ENCODE results near the gene KRTAP5-5.
"Not testable (repeated sequence)": the region's sequence is repeated elsewhere in the genome, so short reads cannot be mapped to it uniquely, and the experiment has no call there.

The KRTAP5-5 gene

GRCh38 chr11:1660111-1660867 lies 30.7 kb downstream of the KRTAP5-5 start:
- DNase-seq, result no peak

DNA sequence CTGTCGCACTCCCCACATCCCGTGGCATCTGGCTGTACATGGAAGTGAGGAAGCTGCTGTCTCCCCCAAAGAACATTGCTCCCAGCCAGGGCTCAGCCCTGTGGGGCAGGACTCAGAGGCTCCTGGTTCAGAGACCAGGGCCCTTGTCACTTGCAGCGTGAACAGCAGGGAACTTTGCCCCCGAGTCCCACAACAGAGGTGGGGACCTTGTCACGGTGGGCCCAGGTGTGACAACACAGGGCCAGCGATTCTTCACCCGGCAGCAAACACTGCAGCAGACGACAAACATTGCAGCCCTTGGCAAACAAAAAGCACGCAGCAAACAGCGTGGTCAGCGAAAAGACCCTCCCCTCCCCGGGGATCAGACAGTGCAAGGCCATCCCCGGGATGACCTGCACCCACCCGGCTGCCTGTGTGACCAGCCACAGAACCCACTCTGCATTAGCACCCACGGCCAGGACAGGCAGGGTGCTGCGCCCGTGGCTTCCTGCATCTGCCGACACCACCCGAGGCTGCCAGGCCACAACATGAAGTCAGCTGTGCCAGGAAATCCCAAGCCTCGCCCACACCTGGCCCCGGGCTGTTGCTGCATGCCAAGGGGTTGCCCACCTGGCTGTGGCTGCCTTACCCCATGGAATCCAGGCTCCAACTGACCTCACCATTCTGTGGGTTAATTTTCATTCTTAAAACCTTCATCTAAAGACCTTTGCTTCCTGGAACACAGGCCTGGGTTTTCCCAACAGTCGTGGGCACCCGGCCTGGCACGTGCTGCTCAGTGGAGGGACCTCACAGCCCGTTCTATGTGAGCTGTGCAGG lies 32.1 kb downstream of the KRTAP5-5 start:
- not testable (repeated sequence) for DNase-seq

DNA sequence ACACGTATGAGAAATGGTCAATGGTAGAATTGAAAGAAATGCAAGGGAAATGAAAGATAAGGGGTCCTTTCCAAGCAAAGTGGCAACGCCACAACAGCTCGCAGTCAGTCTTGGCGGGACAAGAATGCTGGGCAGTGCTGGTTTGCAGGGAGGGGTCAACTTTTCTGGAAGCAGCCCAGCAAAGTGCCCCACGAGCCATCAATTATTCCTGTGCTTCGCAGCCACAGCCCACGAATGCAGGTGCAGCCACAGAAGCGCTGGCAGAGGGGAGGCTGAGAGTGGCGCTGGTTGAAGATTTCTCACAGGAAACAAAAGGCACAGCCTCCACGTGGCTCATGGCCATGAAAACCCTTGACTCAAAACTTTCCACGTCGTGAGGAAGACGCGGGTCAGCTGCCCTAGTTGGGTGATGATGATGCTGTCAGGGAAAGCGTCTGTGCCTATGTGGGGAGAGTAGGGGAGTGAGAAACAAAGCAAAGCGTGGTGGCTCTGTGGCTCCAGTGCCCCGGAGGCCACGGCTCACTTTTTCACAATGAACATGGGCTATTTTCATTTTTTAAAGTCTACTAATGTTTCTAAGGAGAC lies 33.2 kb downstream of the KRTAP5-5 start:
- not testable (repeated sequence) for DNase-seq

- no peak for DNase-seq
These were observed 35.7 kb downstream of the KRTAP5-5 start for GRCh38 chr11:1665313-1665712.

DNA sequence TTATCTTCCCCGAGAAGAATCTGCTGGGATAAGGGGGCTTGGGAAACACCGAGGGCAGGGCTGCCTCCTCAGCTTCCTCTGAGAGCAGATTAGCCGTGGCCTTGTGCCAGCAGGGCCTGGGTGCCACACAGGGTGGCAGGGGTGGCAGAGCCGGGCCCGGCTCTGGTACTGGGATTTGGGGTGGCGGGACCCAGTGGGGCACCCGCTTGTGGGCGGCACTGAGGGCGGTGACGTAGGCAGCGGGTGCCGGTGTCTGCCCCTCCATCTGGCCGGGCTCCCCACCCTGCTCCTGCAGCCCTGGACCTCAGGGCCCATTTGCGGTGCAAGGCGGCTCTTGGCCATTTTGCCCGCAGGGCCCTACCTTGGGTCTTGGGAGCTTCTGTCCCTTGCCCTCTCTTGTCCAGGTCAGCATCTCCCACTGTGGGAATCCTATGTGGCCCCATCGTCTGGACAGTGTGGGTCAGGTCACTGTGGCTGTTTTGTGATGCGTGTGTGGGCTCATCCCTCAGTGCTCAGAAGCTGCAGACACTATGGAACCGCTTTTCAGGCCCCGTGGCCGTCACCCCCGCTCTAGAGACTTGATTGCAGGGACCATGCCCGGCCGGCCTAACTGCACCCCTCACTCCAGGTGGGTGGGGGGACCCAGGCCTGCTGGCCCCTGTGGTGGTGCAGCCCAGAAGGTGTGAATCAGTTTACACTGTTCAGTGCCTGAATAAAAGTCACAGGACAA lies 37.7 kb downstream of the KRTAP5-5 start:
- DNase-seq, result no peak

GRCh38 chr11:1667906-1668305 lies 38.3 kb downstream of the KRTAP5-5 start:
- no peak for DNase-seq

GRCh38 chr11:1668911-1669473 lies 39.4 kb downstream of the KRTAP5-5 start:
- no peak for DNase-seq

DNA sequence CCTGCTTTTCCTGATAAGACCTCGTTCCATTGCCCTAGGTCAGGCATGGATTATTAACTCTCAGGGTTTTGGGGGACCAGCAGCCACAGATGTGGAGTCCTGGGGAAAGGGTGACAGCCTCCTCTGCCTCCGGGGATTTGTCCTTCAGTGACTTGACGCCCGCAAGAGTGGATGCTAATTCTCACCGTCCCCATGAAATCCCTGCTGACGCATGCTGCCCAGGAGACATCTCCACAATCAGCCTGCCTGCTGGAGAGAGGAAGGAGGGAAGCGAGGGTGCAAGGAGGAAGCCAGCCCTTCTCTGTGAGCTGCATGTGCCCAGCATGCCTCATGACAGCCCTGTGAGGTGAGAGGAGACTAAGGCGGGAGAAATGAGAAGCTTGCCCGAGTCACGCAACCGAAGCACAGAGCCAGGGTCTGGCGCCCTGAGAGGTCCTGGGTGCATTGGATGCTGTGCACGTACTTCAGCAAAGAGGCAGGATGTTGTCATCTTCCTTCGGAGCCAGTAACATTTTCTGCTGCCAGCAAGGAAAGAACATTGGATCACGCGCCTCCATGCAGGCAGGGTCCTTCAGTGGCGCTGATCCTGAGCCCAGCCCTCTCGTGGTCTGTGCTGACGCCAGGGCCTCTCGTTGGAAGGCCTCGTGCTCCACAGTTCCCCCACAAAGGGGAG lies 40.1 kb downstream of the KRTAP5-5 start:
- DNase-seq, result no peak

GRCh38 chr11:1670457-1670856 lies 40.9 kb downstream of the KRTAP5-5 start:
- not testable (repeated sequence) for DNase-seq

DNA sequence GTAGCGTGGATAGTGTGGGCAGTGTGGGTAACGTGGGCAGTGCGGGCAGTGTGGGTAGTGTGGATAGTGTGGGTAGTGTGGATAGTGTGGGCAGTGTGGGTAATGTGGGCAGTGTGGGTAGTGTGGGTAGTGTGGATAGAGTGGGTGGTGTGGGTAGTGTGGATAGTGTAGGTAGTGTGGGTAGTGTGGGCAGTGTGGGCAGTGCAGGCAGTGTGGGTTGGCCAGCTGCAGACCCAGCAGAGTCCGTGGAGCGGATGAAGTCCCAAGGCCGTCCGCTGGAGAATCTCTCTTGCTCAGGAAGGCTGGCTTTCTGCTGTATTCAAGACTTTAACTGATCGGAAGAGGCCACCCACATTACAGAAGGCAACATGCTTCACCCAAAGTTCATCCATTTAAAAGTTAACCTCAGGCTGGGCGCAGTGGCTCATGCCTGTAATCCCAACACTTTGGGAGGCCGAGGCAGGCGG lies 41.4 kb downstream of the KRTAP5-5 start:
- no peak for DNase-seq

DNA sequence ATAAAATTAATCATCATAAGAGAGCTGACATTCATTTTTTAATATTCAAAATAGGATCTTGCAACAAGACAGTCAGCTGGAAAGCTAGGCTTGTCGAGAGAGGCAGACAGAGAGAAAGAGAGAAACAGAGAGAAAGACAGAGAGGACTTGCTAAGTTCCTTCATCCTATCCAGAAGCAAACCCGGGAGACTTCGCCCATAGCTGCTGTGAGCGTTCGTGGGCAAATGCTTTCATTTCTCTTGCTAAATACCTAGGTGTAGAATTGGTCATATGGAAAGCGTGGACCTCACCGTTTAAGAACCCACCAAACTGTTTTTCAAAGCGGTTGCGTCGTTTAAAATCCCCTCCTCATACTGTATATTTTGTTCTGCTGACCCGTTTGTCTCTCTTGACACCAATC lies 42.1 kb downstream of the KRTAP5-5 start:
- no peak for DNase-seq

- DNase-seq, result no peak
These were observed 43.2 kb downstream of the KRTAP5-5 start for GRCh38 chr11:1672613-1673350.

DNA sequence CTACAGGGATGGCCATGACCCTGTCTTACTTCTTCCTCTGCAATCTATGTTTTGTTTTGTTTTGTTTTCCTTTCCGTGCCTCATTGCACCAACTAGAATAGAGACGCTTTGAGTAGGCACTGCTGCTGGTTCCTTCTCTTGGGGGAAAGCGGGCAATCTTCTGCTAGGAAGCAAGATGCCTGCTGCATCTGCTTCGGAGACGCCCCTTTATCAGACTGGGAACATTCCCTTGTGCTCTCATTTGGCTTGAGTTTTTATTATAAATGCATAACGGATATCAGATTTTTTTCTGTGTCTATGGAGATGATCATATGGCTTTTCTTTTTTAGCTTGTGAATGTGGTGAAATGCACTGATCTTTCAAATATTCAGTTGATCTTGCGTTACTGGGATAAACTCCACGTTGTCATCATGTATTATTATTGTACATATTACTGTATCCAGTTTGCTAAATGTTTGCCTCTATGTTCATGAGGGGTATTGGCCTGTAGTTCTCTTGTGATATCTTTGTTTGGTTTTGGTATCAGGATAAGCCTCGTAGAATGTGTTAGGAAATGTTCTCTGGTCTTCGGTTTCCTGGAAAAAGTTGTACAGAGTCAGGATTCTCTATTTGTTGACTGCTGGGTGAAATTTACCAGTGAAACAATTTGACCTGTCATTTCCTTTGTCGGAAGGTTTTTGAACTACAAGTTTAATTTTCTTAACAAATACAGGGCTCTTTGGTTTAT lies 44.0 kb downstream of the KRTAP5-5 start:
- no peak for DNase-seq

- DNase-seq, result no peak
These were observed 44.9 kb downstream of the KRTAP5-5 start for GRCh38 chr11:1674173-1675131.

DNA sequence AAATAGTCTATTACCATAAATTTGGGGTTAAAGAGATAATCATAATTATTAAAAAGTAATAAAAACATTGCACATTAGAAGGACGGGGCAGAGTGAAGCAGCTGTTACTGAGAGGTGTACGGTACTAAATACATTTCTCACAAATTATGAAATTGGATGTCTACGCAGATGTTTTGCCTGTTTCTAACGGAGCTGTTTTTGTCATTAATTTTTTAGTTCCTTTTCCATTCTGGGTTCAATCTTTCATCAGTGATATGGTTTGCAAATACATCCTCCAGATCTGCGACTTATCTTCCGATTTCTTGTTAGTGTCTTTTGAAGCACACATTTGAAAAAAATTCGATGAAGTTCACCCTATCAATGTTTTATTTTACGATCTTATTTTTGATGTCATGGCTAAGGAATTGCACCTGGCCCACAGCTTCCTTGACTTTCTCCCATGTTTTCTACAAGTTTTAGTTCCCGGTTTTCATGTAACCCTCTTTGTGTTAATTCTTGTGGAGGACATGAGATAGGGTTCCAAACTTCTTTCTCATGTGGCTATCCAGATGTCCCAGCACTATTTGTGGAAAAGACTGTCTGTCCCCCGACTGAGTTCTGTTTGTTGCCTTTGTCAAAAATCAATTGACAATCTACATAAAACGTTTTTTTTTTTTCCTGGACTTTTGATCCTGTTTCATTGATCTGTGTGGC lies 46.1 kb downstream of the KRTAP5-5 start:
- DNase-seq, result no peak

DNA sequence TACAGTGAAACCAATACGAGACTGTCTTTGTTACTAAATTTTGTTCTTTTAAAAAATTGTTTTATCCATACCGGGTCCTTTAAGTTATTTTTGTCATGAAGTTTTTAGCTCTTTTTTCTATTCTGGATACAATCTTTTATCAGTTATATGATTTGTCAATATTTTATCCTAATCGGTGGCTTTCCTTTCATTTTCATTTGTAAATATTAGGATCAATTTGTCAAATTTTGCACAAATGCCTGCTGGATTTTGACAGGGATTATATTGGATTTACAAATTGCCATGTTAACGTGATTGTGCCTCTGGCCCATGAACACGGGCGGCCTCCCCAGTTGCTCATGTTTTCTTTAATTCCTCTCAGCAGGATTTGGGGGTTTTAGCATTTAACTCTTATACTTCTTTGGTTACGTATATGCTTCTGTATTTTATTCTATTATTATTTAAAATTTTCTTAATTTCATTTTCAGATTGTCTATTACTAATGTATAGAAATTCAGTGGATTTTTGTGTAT lies 46.7 kb downstream of the KRTAP5-5 start:
- no peak for DNase-seq

- DNase-seq, result no peak
These were observed 50.3 kb downstream of the KRTAP5-5 start for GRCh38 chr11:1679881-1680280.

Data from GF-D8 (cell line).